ENCODE results near the gene SEMA5A.

GRCh38 chr5:9516591-9516990, 29.3 kb downstream of the SEMA5A start:
- TF ChIP-seq CTCF (IDR thresholded peaks at IDR 0.05) (no peak), TCF7 (CRISPR knock-in tag; IDR thresholded peaks at IDR 0.05; ENCODE audit: low read depth) (no peak), ZBTB43 (CRISPR knock-in tag; IDR thresholded peaks at IDR 0.05) (no peak)

Data from WTC11 (cell line).